Measurements from ENCODE around the gene COG8. TPM values are rescaled to one million over a fixed set of nuclear protein-coding genes. Genes with fewer than 3 reads are reported as not detected.

The COG8 gene
- total RNA-seq, 4 donors from 2014 or later = 62.2 to 77.5 (median 70.0) TPM

DNA sequence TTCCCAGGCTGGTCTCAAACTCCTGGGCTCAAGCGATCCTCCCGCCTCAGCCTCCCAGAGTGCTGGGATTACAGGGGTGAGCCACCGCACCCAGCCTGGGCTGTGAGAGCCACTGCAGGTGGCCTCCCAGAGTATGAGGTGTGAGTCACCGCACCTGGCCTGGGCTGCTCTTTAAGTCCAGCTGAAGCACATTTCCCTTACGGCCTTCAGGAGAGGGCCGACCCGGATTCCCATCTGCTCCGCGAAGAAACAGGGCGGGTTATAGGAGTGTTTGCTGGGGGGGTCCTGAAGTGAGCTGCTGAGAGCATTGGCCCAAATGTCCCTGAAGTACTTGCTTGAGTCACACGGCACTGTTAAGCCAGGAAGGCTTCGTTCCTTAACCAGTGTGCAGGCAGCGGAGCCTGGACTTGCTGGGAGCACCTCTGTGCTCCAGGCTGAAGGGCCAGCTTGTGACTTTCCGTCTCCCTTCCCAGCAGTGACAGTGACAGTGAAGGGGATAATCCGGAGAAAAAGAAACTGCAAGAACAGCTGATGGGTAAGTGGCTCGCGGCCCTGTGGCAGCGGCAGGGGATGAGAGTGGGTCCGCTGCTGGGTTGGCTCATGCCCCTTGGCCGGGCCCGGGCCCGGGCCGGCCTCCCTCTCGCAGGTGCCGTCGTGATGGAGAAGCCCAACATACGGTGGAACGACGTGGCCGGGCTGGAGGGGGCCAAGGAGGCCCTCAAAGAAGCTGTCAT lies 21.0 kb downstream of the COG8 start:
- Histone ChIP-seq H3K27ac (no peak overlapping the region), H3K9me3 (no peaks in the 10 kb centered on the region), H3K36me3 (peaks cover 8 to 100% (median 53%) of the 10 kb centered on the region in 3 donors), H3K27me3 (no peaks in the 10 kb centered on the region), H3K4me3 (no peak overlapping the region), H3K4me1 (peaks cover 0 to 26% (median 5%) of the 10 kb centered on the region in 4 donors)
- no peak for TF ChIP-seq CTCF (IDR thresholded peaks at IDR 0.05)
- TF ChIP-seq EP300 (IDR thresholded peaks at IDR 0.05) = no peak
- TF ChIP-seq POLR2A (IDR thresholded peaks at IDR 0.05) = no peak
- DNase-seq (ENCODE audit: low spot score in 2 of 2) = no peak
- WGBS, 2 donors = 93 to 94% methylated on average over 30 of the region's 30 CpGs

DNA sequence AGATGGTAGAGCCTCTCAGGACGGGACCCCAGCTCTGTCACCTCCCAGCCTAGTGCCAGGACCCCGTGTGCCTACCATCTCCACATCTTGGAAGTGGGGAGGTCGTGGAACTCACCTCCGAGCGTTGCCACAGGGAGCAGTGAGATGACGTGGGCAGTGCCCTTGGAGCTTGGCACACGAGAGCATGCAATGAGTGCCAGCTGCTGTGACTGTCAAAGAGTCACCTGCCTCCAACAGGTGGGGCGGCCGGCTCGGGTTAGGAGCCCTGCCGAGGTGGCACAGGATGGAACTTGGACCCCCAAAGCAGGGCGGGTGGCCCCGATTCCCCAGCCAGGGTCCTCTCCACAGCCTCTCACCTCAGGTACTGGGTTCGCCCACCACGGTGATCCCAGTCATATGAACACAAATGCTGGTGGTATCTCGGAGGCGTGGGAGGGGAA lies 22.7 kb downstream of the COG8 start:
- no peak overlapping the region for H3K27ac ChIP-seq
- WGBS, 2 donors = 88 to 90% methylated on average over 16 to 17 of the region's 17 CpGs
- no peaks in the 10 kb centered on the region for H3K27me3 ChIP-seq
- peaks cover 3 to 41% (median 17%) of the 10 kb centered on the region in 4 donors for H3K4me1 ChIP-seq
- no peak for DNase-seq (ENCODE audit: low spot score in 2 of 2)
- H3K9me3 ChIP-seq = no peaks in the 10 kb centered on the region
- no peak for TF ChIP-seq EP300 (IDR thresholded peaks at IDR 0.05)
- no peak for TF ChIP-seq POLR2A (IDR thresholded peaks at IDR 0.05)
- TF ChIP-seq CTCF (IDR thresholded peaks at IDR 0.05) = no peak
- peaks cover 8 to 86% (median 53%) of the 10 kb centered on the region in 3 donors for H3K36me3 ChIP-seq
- H3K4me3 ChIP-seq = no peak overlapping the region

DNA sequence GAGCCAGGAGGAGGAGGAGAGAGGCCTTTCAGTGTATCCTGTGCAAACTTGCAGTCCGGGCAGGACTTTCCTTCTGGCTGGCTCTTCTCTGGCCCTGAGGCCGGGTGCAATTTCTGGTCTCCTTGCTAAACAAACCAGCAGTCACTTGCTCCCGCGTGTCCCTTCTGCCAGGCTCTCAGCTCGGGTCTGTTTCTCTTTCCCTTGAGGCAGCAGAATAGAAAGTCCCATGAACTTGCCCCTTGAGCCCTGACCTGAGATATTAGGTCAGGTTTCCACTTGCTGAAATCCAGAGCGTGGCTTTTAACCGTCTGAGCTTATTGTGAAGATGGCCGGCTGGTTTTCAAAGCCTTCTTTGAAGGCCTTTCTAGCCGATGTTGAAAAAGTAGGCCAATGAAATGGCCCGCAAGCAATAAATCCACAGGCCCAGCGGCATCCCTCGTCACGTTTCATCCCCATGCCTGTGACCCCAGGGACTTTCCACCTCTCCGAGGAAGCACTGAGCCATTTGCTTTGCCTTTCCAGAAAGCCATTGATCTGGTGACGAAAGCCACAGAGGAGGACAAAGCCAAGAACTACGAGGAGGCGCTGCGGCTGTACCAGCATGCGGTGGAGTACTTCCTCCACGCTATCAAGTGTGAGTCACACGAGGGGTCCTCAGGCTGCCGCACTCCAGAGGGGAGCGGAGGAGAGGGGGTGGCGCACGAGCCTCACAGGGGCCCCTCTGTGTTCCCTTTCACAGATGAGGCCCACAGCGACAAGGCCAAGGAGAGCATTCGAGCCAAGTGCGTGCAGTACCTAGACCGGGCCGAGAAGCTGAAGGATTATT lies 23.7 kb downstream of the COG8 start:
- peaks cover 3 to 42% (median 17%) of the 10 kb centered on the region in 4 donors for H3K4me1 ChIP-seq
- H3K9me3 ChIP-seq = no peaks in the 10 kb centered on the region
- no peak for TF ChIP-seq POLR2A (IDR thresholded peaks at IDR 0.05)
- TF ChIP-seq EP300 (IDR thresholded peaks at IDR 0.05) = no peak
- TF ChIP-seq CTCF (IDR thresholded peaks at IDR 0.05) = no peak
- 63 to 68% methylated on average over 30 of the region's 30 CpGs for WGBS, 2 donors
- H3K27me3 ChIP-seq = no peaks in the 10 kb centered on the region
- H3K27ac ChIP-seq = peak overlapping the region in 1 of 4 donors; percentile 14
- H3K4me3 ChIP-seq = no peak overlapping the region
- DNase-seq (ENCODE audit: low spot score in 2 of 2) = no peak
- peaks cover 8 to 77% (median 44%) of the 10 kb centered on the region in 3 donors for H3K36me3 ChIP-seq

GRCh38 chr16:69314534-69314933 lies 24.8 kb downstream of the COG8 start:
- Histone ChIP-seq H3K9me3 (no peaks in the 10 kb centered on the region), H3K4me1 (peaks cover 3 to 48% (median 21%) of the 10 kb centered on the region in 4 donors), H3K36me3 (peaks cover 3 to 65% (median 32%) of the 10 kb centered on the region in 3 donors), H3K27me3 (no peaks in the 10 kb centered on the region), H3K27ac (no peak overlapping the region), H3K4me3 (no peak overlapping the region)
- TF ChIP-seq POLR2A (IDR thresholded peaks at IDR 0.05) = no peak
- no peak for TF ChIP-seq CTCF (IDR thresholded peaks at IDR 0.05)
- no peak for TF ChIP-seq EP300 (IDR thresholded peaks at IDR 0.05)
- DNase-seq (ENCODE audit: low spot score in 2 of 2) = no peak
- 80 to 89% methylated on average over 11 of the region's 11 CpGs for WGBS, 2 donors

GRCh38 chr16:69313469-69313868 lies 25.9 kb downstream of the COG8 start:
- H3K9me3 ChIP-seq = no peaks in the 10 kb centered on the region
- no peak overlapping the region for H3K27ac ChIP-seq
- peaks cover 3 to 48% (median 21%) of the 10 kb centered on the region in 4 donors for H3K4me1 ChIP-seq
- H3K4me3 ChIP-seq = no peak overlapping the region
- H3K27me3 ChIP-seq = no peaks in the 10 kb centered on the region
- DNase-seq (ENCODE audit: low spot score in 2 of 2) = no peak
- TF ChIP-seq EP300 (IDR thresholded peaks at IDR 0.05) (no peak), CTCF (IDR thresholded peaks at IDR 0.05) (no peak), POLR2A (IDR thresholded peaks at IDR 0.05) (no peak)
- peaks cover 0 to 55% (median 21%) of the 10 kb centered on the region in 3 donors for H3K36me3 ChIP-seq
- 93 to 94% methylated on average over 5 of the region's 5 CpGs for WGBS, 2 donors
